Measurements from ENCODE around the gene NMNAT3.

GRCh38 chr3:139672884-139673283, 4.9 kb downstream of the NMNAT3 start:
- TF ChIP-seq CTCF (IDR thresholded peaks at IDR 0.05; ENCODE audit: borderline replicate concordance, extremely low read depth, low read length, poor library complexity, severe bottlenecking), result no peak
- no peak for TF ChIP-seq EZH2 (IDR thresholded peaks at IDR 0.05; ENCODE audit: borderline replicate concordance, low read depth, low read length, severe bottlenecking)

Measured in DND-41 (cell line).